ENCODE measurements around the gene PRB4.

The PRB4 gene

GRCh38 chr12:11321980-11322379, 11.7 kb upstream of the PRB4 start:
- no peak for TF ChIP-seq CTCF (IDR thresholded peaks at IDR 0.05; ENCODE audit: insufficient read depth, low read length, poor library complexity, severe bottlenecking)
- H3K36me3 ChIP-seq (ENCODE audit: control insufficient read depth, insufficient read depth, low read length) = no peaks in the 10 kb centered on the region
- no peak overlapping the region for H3K4me3 ChIP-seq (replicated peaks; ENCODE audit: low read depth, low read length)
- no peaks in the 10 kb centered on the region for H3K27me3 ChIP-seq (replicated peaks; ENCODE audit: control insufficient read depth, insufficient read depth, low read length)
- DNase-seq (ENCODE audit: extremely low read depth, insufficient read length) = no peak

DNA sequence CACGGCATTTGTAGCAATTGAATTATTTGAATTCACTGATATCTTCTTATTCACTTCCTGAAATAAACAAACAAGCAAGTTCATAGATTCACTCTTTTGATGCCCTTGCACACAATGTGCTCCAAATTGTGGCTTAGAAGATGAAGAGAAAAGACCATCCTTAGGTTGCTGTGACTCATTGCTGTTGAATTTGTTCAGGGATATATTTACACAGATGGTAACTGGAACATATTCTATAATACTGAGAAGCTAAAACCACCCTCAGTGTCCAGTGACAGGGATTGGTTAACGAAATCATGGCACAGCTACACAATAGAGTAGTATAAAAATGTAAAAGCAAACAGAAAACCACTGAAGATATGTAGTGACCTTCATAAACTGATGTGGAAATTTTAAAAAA, 3.1 kb downstream of the PRB4 start:
- H3K36me3 ChIP-seq (ENCODE audit: control insufficient read depth, insufficient read depth, low read length) = no peaks in the 10 kb centered on the region
- no peaks in the 10 kb centered on the region for H3K27me3 ChIP-seq (replicated peaks; ENCODE audit: control insufficient read depth, insufficient read depth, low read length)
- TF ChIP-seq CTCF (IDR thresholded peaks at IDR 0.05; ENCODE audit: insufficient read depth, low read length, poor library complexity, severe bottlenecking) = no peak
- no peak overlapping the region for H3K4me3 ChIP-seq (replicated peaks; ENCODE audit: low read depth, low read length)
- DNase-seq (ENCODE audit: extremely low read depth, insufficient read length) = no peak

- DNase-seq (ENCODE audit: extremely low read depth, insufficient read length) = no peak
- TF ChIP-seq CTCF (IDR thresholded peaks at IDR 0.05; ENCODE audit: insufficient read depth, low read length, poor library complexity, severe bottlenecking) = no peak
- H3K27me3 ChIP-seq (replicated peaks; ENCODE audit: control insufficient read depth, insufficient read depth, low read length) = no peaks in the 10 kb centered on the region
- no peak overlapping the region for H3K4me3 ChIP-seq (replicated peaks; ENCODE audit: low read depth, low read length)
- H3K36me3 ChIP-seq (ENCODE audit: control insufficient read depth, insufficient read depth, low read length) = no peaks in the 10 kb centered on the region
Measured at GRCh38 chr12:11273449-11273848, 36.8 kb downstream of the PRB4 start.

- no peak for DNase-seq (ENCODE audit: extremely low read depth, insufficient read length)
- TF ChIP-seq CTCF (IDR thresholded peaks at IDR 0.05; ENCODE audit: insufficient read depth, low read length, poor library complexity, severe bottlenecking) = no peak
- no peak within 1 kb of the TSS for H3K4me3 ChIP-seq (replicated peaks; ENCODE audit: low read depth, low read length)
- no peaks in the 10 kb centered on the region for H3K27me3 ChIP-seq (replicated peaks; ENCODE audit: control insufficient read depth, insufficient read depth, low read length)
- no peaks in the 10 kb centered on the region for H3K36me3 ChIP-seq (ENCODE audit: control insufficient read depth, insufficient read depth, low read length)
Measured at GRCh38 chr12:11269607-11270006, 40.6 kb downstream of the PRB4 start, which contains the start of gene PRB3. TSS of gene PRB3 (minus strand) at chr12:11269707. CDS start at chr12:11269669, 38 bp downstream.

GRCh38 chr12:11264501-11264900, 45.7 kb downstream of the PRB4 start:
- DNase-seq (ENCODE audit: extremely low read depth, insufficient read length) = no peak
- TF ChIP-seq CTCF (IDR thresholded peaks at IDR 0.05; ENCODE audit: insufficient read depth, low read length, poor library complexity, severe bottlenecking) = no peak
- no peaks in the 10 kb centered on the region for H3K27me3 ChIP-seq (replicated peaks; ENCODE audit: control insufficient read depth, insufficient read depth, low read length)
- no peaks in the 10 kb centered on the region for H3K36me3 ChIP-seq (ENCODE audit: control insufficient read depth, insufficient read depth, low read length)
- H3K4me3 ChIP-seq (replicated peaks; ENCODE audit: low read depth, low read length) = no peak overlapping the region

Data from GM06990 (cell line).